Fibroblast of pulmonary artery (primary cell): ENCODE measurements around the gene TSHZ2.

Experiments used
- DNase-seq: peaks from one replicate; pipeline ENCODE4 v3.0.0-alpha.2; 2010; ENCODE audit warnings: low read depth
- H3K4me3 ChIP-seq: replicated peaks from 2 replicates; pipeline ENCODE4 v1.5.1; 2011; ENCODE audit warnings: low read depth, mild to moderate bottlenecking, control low read depth, low read length, moderate library complexity
- CTCF ChIP-seq: IDR thresholded peaks from 2 replicates; pipeline ENCODE4 v1.5.1; 2011; ENCODE audit warnings: mild to moderate bottlenecking, control low read depth, low read length, inconsistent platforms; ENCODE audit errors: missing control alignments

TSHZ2 gene

GRCh38 chr20:53287357-53288042, 315.3 kb downstream of the TSHZ2 start:
- no peak for TF ChIP-seq CTCF
- no peak for DNase-seq
- H3K4me3 ChIP-seq: no peak overlapping the region

GRCh38 chr20:53291548-53291947, 319.4 kb downstream of the TSHZ2 start:
- peak; percentile 2 for TF ChIP-seq CTCF
- H3K4me3 ChIP-seq: no peak overlapping the region
- DNase-seq: no peak

- no peak for DNase-seq
- no peak overlapping the region for H3K4me3 ChIP-seq
- TF ChIP-seq CTCF: no peak
Observed at GRCh38 chr20:53292347-53292746, 320.2 kb downstream of the TSHZ2 start.

DNA sequence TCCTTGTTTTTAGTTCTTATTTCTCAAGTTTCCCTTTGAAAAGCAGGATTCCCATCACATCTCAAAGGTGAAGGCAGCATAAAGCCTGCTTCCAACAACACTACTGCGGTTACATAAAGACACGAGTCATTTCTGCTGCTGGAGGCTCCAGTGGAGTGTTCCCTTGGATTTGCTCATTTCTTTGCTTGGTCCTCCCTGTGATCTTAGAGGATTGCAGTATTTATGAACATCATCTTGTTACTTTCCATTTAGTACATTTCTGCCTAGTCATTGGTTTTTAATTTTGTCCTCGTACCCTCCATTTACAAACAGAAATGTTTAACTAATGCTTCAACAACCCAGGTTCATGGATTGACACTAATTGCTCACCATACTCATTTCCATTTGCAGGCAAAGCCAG, 322.6 kb downstream of the TSHZ2 start:
- TF ChIP-seq CTCF: no peak

GRCh38 chr20:53296025-53296424, 323.9 kb downstream of the TSHZ2 start:
- no peak for DNase-seq
- no peak overlapping the region for H3K4me3 ChIP-seq
- no peak for TF ChIP-seq CTCF

More for the DNA sequence above, 322.6 kb downstream of the TSHZ2 start:
- no peak for DNase-seq
- H3K4me3 ChIP-seq: no peak overlapping the region

- TF ChIP-seq CTCF: no peak
- DNase-seq: no peak
- H3K4me3 ChIP-seq: no peak overlapping the region
Observed at GRCh38 chr20:53296451-53297153, 324.4 kb downstream of the TSHZ2 start.
